ENCODE measurements around the gene PTPN9. TPM values are rescaled to one million over a fixed set of nuclear protein-coding genes. Genes with fewer than 3 reads are reported as not detected.

PTPN9 gene
- total and polyA plus RNA-seq, 2 of the 13 experiments (the other 11 are each of a cell fraction or from before 2014, with no cell fraction given) = 16.6 to 19.9 TPM

GRCh38 chr15:75453703-75454470 lies 125.2 kb downstream of the PTPN9 start (continued):
- TF ChIP-seq, protein P1, sequence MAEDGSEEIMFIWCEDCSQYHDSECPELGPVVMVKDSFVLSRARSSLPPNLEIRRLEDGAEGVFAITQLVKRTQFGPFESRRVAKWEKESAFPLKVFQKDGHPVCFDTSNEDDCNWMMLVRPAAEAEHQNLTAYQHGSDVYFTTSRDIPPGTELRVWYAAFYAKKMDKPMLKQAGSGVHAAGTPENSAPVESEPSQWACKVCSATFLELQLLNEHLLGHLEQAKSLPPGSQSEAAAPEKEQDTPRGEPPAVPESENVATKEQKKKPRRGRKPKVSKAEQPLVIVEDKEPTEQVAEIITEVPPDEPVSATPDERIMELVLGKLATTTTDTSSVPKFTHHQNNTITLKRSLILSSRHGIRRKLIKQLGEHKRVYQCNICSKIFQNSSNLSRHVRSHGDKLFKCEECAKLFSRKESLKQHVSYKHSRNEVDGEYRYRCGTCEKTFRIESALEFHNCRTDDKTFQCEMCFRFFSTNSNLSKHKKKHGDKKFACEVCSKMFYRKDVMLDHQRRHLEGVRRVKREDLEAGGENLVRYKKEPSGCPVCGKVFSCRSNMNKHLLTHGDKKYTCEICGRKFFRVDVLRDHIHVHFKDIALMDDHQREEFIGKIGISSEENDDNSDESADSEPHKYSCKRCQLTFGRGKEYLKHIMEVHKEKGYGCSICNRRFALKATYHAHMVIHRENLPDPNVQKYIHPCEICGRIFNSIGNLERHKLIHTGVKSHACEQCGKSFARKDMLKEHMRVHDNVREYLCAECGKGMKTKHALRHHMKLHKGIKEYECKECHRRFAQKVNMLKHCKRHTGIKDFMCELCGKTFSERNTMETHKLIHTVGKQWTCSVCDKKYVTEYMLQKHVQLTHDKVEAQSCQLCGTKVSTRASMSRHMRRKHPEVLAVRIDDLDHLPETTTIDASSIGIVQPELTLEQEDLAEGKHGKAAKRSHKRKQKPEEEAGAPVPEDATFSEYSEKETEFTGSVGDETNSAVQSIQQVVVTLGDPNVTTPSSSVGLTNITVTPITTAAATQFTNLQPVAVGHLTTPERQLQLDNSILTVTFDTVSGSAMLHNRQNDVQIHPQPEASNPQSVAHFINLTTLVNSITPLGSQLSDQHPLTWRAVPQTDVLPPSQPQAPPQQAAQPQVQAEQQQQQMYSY (CRISPR knock-in tag; IDR thresholded peaks at IDR 0.05) = no peak; the same call in 1 of the 2 replicates
- TF ChIP-seq, protein P2, sequence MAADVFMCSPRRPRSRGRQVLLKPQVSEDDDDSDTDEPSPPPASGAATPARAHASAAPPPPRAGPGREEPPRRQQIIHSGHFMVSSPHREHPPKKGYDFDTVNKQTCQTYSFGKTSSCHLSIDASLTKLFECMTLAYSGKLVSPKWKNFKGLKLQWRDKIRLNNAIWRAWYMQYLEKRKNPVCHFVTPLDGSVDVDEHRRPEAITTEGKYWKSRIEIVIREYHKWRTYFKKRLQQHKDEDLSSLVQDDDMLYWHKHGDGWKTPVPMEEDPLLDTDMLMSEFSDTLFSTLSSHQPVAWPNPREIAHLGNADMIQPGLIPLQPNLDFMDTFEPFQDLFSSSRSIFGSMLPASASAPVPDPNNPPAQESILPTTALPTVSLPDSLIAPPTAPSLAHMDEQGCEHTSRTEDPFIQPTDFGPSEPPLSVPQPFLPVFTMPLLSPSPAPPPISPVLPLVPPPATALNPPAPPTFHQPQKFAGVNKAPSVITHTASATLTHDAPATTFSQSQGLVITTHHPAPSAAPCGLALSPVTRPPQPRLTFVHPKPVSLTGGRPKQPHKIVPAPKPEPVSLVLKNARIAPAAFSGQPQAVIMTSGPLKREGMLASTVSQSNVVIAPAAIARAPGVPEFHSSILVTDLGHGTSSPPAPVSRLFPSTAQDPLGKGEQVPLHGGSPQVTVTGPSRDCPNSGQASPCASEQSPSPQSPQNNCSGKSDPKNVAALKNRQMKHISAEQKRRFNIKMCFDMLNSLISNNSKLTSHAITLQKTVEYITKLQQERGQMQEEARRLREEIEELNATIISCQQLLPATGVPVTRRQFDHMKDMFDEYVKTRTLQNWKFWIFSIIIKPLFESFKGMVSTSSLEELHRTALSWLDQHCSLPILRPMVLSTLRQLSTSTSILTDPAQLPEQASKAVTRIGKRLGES (CRISPR knock-in tag; IDR thresholded peaks at IDR 0.05; ENCODE audit: borderline replicate concordance) = no peak
- TF ChIP-seq, protein P3, sequence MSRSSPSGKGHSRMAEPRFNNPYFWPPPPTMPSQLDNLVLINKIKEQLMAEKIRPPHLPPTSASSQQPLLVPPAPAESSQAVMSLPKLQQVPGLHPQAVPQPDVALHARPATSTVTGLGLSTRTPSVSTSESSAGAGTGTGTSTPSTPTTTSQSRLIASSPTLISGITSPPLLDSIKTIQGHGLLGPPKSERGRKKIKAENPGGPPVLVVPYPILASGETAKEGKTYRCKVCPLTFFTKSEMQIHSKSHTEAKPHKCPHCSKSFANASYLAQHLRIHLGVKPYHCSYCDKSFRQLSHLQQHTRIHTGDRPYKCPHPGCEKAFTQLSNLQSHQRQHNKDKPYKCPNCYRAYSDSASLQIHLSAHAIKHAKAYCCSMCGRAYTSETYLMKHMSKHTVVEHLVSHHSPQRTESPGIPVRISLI (CRISPR knock-in tag; IDR thresholded peaks at IDR 0.05; ENCODE audit: borderline replicate concordance) = peak; percentile 99
- no peak for TF ChIP-seq ZNF552 (CRISPR knock-in tag; IDR thresholded peaks at IDR 0.05; ENCODE audit: borderline replicate concordance)
- no peak; the same call in 1 of the 2 replicates for TF ChIP-seq REL (CRISPR knock-in tag; conservative IDR thresholded peaks at IDR 0.05)
- no peak for TF ChIP-seq CAMTA2 (CRISPR knock-in tag; IDR thresholded peaks at IDR 0.05; ENCODE audit: borderline replicate concordance)
- peak; percentile 41; the same call in 1 of the 2 replicates for TF ChIP-seq ZNF878 (CRISPR knock-in tag; IDR thresholded peaks at IDR 0.05)
- peak; percentile 94 for TF ChIP-seq ZNF142 (CRISPR knock-in tag; IDR thresholded peaks at IDR 0.05)

Data from HepG2 (cell line).